Trophoblast cell (in vitro differentiated cells and primary cell): ENCODE measurements around the gene PRKCE.
A peak's percentile ranks its signal among the peaks of the same experiment; 100 is the strongest.

Experiments
- DNase-seq, 2 donors: peaks; one replicate each; pipeline ENCODE4 v3.0.0-alpha.2; 2016
- H2AFZ ChIP-seq: 2 replicates; pipeline ENCODE4 v1.6.1; 2013; ENCODE audit warnings: low read length, moderate library complexity, mild to moderate bottlenecking; ENCODE audit not compliant: insufficient read depth, poor library complexity
- H2AK5ac ChIP-seq: 2 replicates; pipeline ENCODE4 v1.6.1; 2013; ENCODE audit warnings: mild to moderate bottlenecking, low read length
- H2BK120ac ChIP-seq: 2 replicates; pipeline ENCODE4 v1.6.1; 2013; ENCODE audit warnings: low read length, mild to moderate bottlenecking, moderate library complexity; ENCODE audit not compliant: insufficient read depth, poor library complexity
- H2BK12ac ChIP-seq: 2 replicates; pipeline ENCODE4 v1.6.1; 2013; ENCODE audit warnings: mild to moderate bottlenecking, low read length, moderate library complexity
- H2BK5ac ChIP-seq: 2 replicates; pipeline ENCODE4 v1.6.1; 2013; ENCODE audit warnings: low read length, low read depth, moderate library complexity, mild to moderate bottlenecking; ENCODE audit not compliant: poor library complexity
- H3K14ac ChIP-seq: 2 replicates; pipeline ENCODE4 v1.6.1; 2013; ENCODE audit warnings: mild to moderate bottlenecking, low read length
- H3K18ac ChIP-seq: 2 replicates; pipeline ENCODE4 v1.6.1; 2013; ENCODE audit warnings: mild to moderate bottlenecking, low read length
- H3K23ac ChIP-seq: 2 replicates; pipeline ENCODE4 v1.6.1; 2013; ENCODE audit warnings: low read length
- H3K27ac ChIP-seq: 2 replicates; pipeline ENCODE4 v1.5.1; 2013; ENCODE audit warnings: low read depth, mild to moderate bottlenecking, inconsistent platforms, low read length, moderate library complexity
- H3K27me3 ChIP-seq: 2 replicates; pipeline ENCODE4 v1.6.1; 2013; ENCODE audit warnings: inconsistent platforms, mild to moderate bottlenecking, low read length, moderate library complexity; ENCODE audit not compliant: insufficient read depth
- H3K36me3 ChIP-seq, 2 experiments: 1 replicate in 1 of 2; 2 replicates in 1 of 2; pipeline ENCODE4 v1.6.1; 2013; ENCODE audit warnings: low read length in 2 of 2, mild to moderate bottlenecking in 2 of 2, moderate library complexity in 1 of 2; ENCODE audit not compliant: insufficient read depth in 2 of 2, control insufficient read depth in 1 of 2
- H3K4ac ChIP-seq: 2 replicates; pipeline ENCODE4 v1.6.1; 2013; ENCODE audit warnings: low read depth, mild to moderate bottlenecking, low read length, moderate library complexity
- H3K4me1 ChIP-seq, 2 experiments: 1 replicate in 1 of 2; 2 replicates in 1 of 2; pipeline ENCODE4 v1.6.1; 2013; ENCODE audit warnings: low read length in 2 of 2, mild to moderate bottlenecking in 2 of 2, moderate library complexity in 1 of 2; ENCODE audit not compliant: insufficient read depth in 2 of 2, control insufficient read depth in 1 of 2
- H3K4me2 ChIP-seq: 2 replicates; pipeline ENCODE4 v1.6.1; 2013; ENCODE audit warnings: inconsistent platforms, mild to moderate bottlenecking, low read length, moderate library complexity
- H3K4me3 ChIP-seq: 2 replicates; pipeline ENCODE4 v1.5.1; 2013; ENCODE audit warnings: mild to moderate bottlenecking, low read depth, low read length, inconsistent platforms
- H3K79me1 ChIP-seq: one replicate; pipeline ENCODE4 v1.6.1; 2013; ENCODE audit warnings: low read length
- H3K79me2 ChIP-seq: 2 replicates; pipeline ENCODE4 v1.6.1; 2013; ENCODE audit warnings: low read length, mild to moderate bottlenecking; ENCODE audit not compliant: control insufficient read depth, insufficient read depth, poor library complexity
- H3K9ac ChIP-seq: 2 replicates; pipeline ENCODE4 v1.6.1; 2013; ENCODE audit warnings: mild to moderate bottlenecking, low read length
- H3K9me3 ChIP-seq: 2 replicates; pipeline ENCODE4 v1.6.1; 2013; ENCODE audit warnings: low read depth, mild to moderate bottlenecking, control low read depth, inconsistent platforms, low read length; ENCODE audit not compliant: insufficient read depth
- H4K12ac ChIP-seq: 2 replicates; pipeline ENCODE4 v1.6.1; 2013; ENCODE audit warnings: low read depth, mild to moderate bottlenecking, low read length, moderate library complexity
- H4K8ac ChIP-seq: 2 replicates; pipeline ENCODE4 v1.6.1; 2013; ENCODE audit warnings: low read depth, mild to moderate bottlenecking, low read length, moderate library complexity
- H4K91ac ChIP-seq: one replicate; pipeline ENCODE4 v1.6.1; 2013; ENCODE audit warnings: low read depth, mild to moderate bottlenecking, low read length, moderate library complexity
- WGBS: extraction: QIAGEN DNeasy Blood & Tissue Kit; methylation state at CpG from one replicate; pipeline ENCODE4 v1.1.7; 2013; ENCODE audit warnings: missing lambda C conversion rate; ENCODE audit not compliant: insufficient read length, insufficient coverage; ENCODE audit errors: extremely low coverage; 5-methylcytosine and 5-hydroxymethylcytosine counted together

The PRKCE gene

GRCh38 chr2:46010223-46010924, 358.9 kb downstream of the PRKCE start:
- Histone ChIP-seq H3K27ac (no peak overlapping the region), H3K4me1 (peaks cover 8 to 10% of the 10 kb centered on the region in 2 experiments), H3K27me3 (no peaks in the 10 kb centered on the region), H3K36me3 (no peaks in the 10 kb centered on the region), H2BK5ac (no peak overlapping the region), H3K4me3 (no peak overlapping the region), H3K4me2 (no peak overlapping the region), H4K8ac (no peak overlapping the region), H2BK12ac (no peak overlapping the region), H4K91ac (no peak overlapping the region), H3K79me2 (no peaks in the 10 kb centered on the region), H3K23ac (no peak overlapping the region), H2AFZ (no peak overlapping the region), H3K9ac (no peak overlapping the region), H4K12ac (no peak overlapping the region), H2AK5ac (no peak overlapping the region), H3K79me1 (peaks cover 13% of the 10 kb centered on the region), H3K14ac (no peak overlapping the region), H3K18ac (no peak overlapping the region), H2BK120ac (no peak overlapping the region), H3K9me3 (no peaks in the 10 kb centered on the region), H3K4ac (no peak overlapping the region)
- no peak for DNase-seq
- WGBS: no CpG with 5 or more reads among the region's 5 CpGs

GRCh38 chr2:46010925-46011490, 359.5 kb downstream of the PRKCE start:
- H3K27me3 ChIP-seq: no peaks in the 10 kb centered on the region
- peak in 1 of 2 donors; percentile 75 for DNase-seq
- H3K4ac ChIP-seq: no peak overlapping the region
- H2BK12ac ChIP-seq: peak overlapping the region; percentile 91
- H3K23ac ChIP-seq: no peak overlapping the region
- H4K12ac ChIP-seq: no peak overlapping the region
- H3K9me3 ChIP-seq: no peaks in the 10 kb centered on the region
- H2BK120ac ChIP-seq: no peak overlapping the region
- no peak overlapping the region for H4K8ac ChIP-seq
- no peak overlapping the region for H3K27ac ChIP-seq
- H2AFZ ChIP-seq: no peak overlapping the region
- no peak overlapping the region for H3K9ac ChIP-seq
- H2AK5ac ChIP-seq: no peak overlapping the region
- no peaks in the 10 kb centered on the region for H3K36me3 ChIP-seq
- H3K79me1 ChIP-seq: peaks cover 14% of the 10 kb centered on the region
- no peak overlapping the region for H3K18ac ChIP-seq
- no peak overlapping the region for H3K4me3 ChIP-seq
- H4K91ac ChIP-seq: no peak overlapping the region
- no peak overlapping the region for H2BK5ac ChIP-seq
- no CpG with 5 or more reads among the region's 3 CpGs for WGBS
- H3K14ac ChIP-seq: no peak overlapping the region
- peaks cover under 1% of the 10 kb centered on the region for H3K79me2 ChIP-seq
- peaks cover 11 to 14% of the 10 kb centered on the region in 2 experiments for H3K4me1 ChIP-seq
- H3K4me2 ChIP-seq: no peak overlapping the region

GRCh38 chr2:46012618-46013240, 361.3 kb downstream of the PRKCE start:
- no peak overlapping the region for H3K4ac ChIP-seq
- peak overlapping the region; percentile 36 for H3K9ac ChIP-seq
- H3K27me3 ChIP-seq: no peaks in the 10 kb centered on the region
- peaks cover 2% of the 10 kb centered on the region for H3K79me2 ChIP-seq
- WGBS: no CpG with 5 or more reads among the region's 3 CpGs
- H3K14ac ChIP-seq: no peak overlapping the region
- peak in 1 of 2 donors; percentile 39 for DNase-seq
- no peak overlapping the region for H3K23ac ChIP-seq
- H3K4me2 ChIP-seq: no peak overlapping the region
- H3K4me3 ChIP-seq: no peak overlapping the region
- H2AFZ ChIP-seq: no peak overlapping the region
- no peaks in the 10 kb centered on the region for H3K36me3 ChIP-seq
- H3K18ac ChIP-seq: peak overlapping the region; percentile 63
- H2BK12ac ChIP-seq: peak overlapping the region; percentile 90
- H4K12ac ChIP-seq: no peak overlapping the region
- H2BK5ac ChIP-seq: no peak overlapping the region
- no peak overlapping the region for H3K27ac ChIP-seq
- H2AK5ac ChIP-seq: no peak overlapping the region
- peak overlapping the region; percentile 22 for H4K8ac ChIP-seq
- peaks cover 17 to 20% of the 10 kb centered on the region in 2 experiments for H3K4me1 ChIP-seq
- peak overlapping the region; percentile 45 for H4K91ac ChIP-seq
- peak overlapping the region; percentile 39 for H2BK120ac ChIP-seq
- no peaks in the 10 kb centered on the region for H3K9me3 ChIP-seq
- H3K79me1 ChIP-seq: peaks cover 17% of the 10 kb centered on the region

GRCh38 chr2:46013726-46014125, 362.3 kb downstream of the PRKCE start:
- Histone ChIP-seq H3K79me2 (peaks cover 2% of the 10 kb centered on the region), H3K79me1 (peaks cover 12% of the 10 kb centered on the region), H3K9me3 (no peaks in the 10 kb centered on the region), H3K27me3 (no peaks in the 10 kb centered on the region), H3K36me3 (no peaks in the 10 kb centered on the region), H4K12ac (no peak overlapping the region), H3K18ac (no peak overlapping the region), H2BK120ac (peak overlapping the region; percentile 19), H4K8ac (no peak overlapping the region), H2BK5ac (peak overlapping the region; percentile 3), H3K9ac (no peak overlapping the region), H3K4ac (no peak overlapping the region), H3K23ac (no peak overlapping the region), H3K14ac (peak overlapping the region; percentile 5), H2AFZ (no peak overlapping the region), H3K27ac (no peak overlapping the region), H2AK5ac (no peak overlapping the region), H2BK12ac (peak overlapping the region; percentile 34), H4K91ac (peak overlapping the region; percentile 16), H3K4me2 (no peak overlapping the region), H3K4me1 (peaks cover 12 to 15% of the 10 kb centered on the region in 2 experiments), H3K4me3 (no peak overlapping the region)
- DNase-seq: no peak
- no CpG with 5 or more reads among the region's 5 CpGs for WGBS
